Hepatocyte (in vitro differentiated cells): ENCODE results near the gene PALLD.
"Not testable (repeated sequence)": the region's sequence is repeated elsewhere in the genome, so short reads cannot be mapped to it uniquely, and the experiment has no call there.

Experiments used
- EZH2 ChIP-seq: fragments of 200-600 bp; sonication (generic); IDR thresholded peaks from 2 replicates; pipeline ENCODE4 v1.6.1; 2016; ENCODE audit warnings: antibody characterized with exemption, mild to moderate bottlenecking, borderline replicate concordance
- EZH2phosphoT487 ChIP-seq: fragments of 200-600 bp; sonication (generic); IDR thresholded peaks from one replicate; pipeline ENCODE4 v1.6.1; 2018; ENCODE audit warnings: antibody characterized with exemption, mild to moderate bottlenecking, low read depth, moderate library complexity; ENCODE audit not compliant: unreplicated experiment, severe bottlenecking
- TF ChIP-seq, protein P1 (sequence below): fragments of 200-600 bp; sonication (generic); IDR thresholded peaks from 2 replicates; pipeline ENCODE4 v1.5.1; 2016; ENCODE audit warnings: antibody characterized with exemption, mild to moderate bottlenecking; ENCODE audit not compliant: poor library complexity

DNA sequence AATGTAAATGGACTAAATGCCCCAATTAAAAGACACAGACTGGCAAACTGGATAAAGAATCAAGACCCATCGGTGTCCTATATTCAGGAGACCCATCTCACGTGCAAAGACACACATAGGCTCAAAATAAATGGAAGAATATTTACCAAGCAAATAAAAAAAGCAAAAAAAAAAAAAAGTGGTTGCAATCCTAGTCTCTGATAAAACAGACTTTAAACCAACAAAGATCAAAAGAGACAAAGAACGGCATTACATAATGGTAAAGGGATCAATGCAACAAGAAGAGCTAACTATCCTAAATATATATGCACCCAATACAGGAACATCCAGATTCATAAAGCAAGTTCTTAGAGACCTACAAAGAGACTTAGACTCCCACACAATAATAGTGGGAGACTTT lies 440.6 kb downstream of the PALLD start:
- TF ChIP-seq, protein P1, sequence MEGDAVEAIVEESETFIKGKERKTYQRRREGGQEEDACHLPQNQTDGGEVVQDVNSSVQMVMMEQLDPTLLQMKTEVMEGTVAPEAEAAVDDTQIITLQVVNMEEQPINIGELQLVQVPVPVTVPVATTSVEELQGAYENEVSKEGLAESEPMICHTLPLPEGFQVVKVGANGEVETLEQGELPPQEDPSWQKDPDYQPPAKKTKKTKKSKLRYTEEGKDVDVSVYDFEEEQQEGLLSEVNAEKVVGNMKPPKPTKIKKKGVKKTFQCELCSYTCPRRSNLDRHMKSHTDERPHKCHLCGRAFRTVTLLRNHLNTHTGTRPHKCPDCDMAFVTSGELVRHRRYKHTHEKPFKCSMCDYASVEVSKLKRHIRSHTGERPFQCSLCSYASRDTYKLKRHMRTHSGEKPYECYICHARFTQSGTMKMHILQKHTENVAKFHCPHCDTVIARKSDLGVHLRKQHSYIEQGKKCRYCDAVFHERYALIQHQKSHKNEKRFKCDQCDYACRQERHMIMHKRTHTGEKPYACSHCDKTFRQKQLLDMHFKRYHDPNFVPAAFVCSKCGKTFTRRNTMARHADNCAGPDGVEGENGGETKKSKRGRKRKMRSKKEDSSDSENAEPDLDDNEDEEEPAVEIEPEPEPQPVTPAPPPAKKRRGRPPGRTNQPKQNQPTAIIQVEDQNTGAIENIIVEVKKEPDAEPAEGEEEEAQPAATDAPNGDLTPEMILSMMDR, result not testable (repeated sequence)
- not testable (repeated sequence) for TF ChIP-seq EZH2, EZH2phosphoT487
